HEK293T (cell line): ENCODE results near the gene ARHGEF28.

Source experiments
- CTCF ChIA-PET: fragments of 350-600 bp; formaldehyde crosslinking; extraction: SDS; loops from one replicate; lab custom pipeline; 2021; ENCODE audit warnings: antibody characterized with exemption, inconsistent platforms; lab: Yijun Ruan, JAX
- POLR2A ChIA-PET: fragments of 350-600 bp; formaldehyde crosslinking; extraction: SDS; loops from one replicate; lab custom pipeline; 2020; ENCODE audit warnings: antibody characterized with exemption, inconsistent platforms; lab: Yijun Ruan, JAX
- DNase-seq: peaks from one replicate; pipeline ENCODE4 v3.0.0; 2012; ENCODE audit warnings: mixed read lengths; ENCODE audit errors: extremely low spot score
- ARNT ChIP-seq: fragments of 450-650 bp; IDR thresholded peaks from 2 replicates; pipeline ENCODE4 v1.6.1; 2017; ENCODE audit warnings: mild to moderate bottlenecking
- BHLHE40 ChIP-seq: fragments of 450-650 bp; IDR thresholded peaks from 2 replicates; pipeline ENCODE4 v1.6.1; 2016; ENCODE audit warnings: mild to moderate bottlenecking, moderate library complexity, borderline replicate concordance
- CTBP1 ChIP-seq: fragments of 450-650 bp; IDR thresholded peaks from 2 replicates; pipeline ENCODE4 v1.6.1; 2016; ENCODE audit warnings: borderline replicate concordance
- ELF4 ChIP-seq: fragments of 450-650 bp; IDR thresholded peaks from 2 replicates; pipeline ENCODE4 v1.6.1; 2017; ENCODE audit warnings: antibody characterized with exemption
- FOXA1 ChIP-seq: fragments of 450-650 bp; IDR thresholded peaks from 2 replicates; pipeline ENCODE4 v1.6.1; 2016; ENCODE audit warnings: mild to moderate bottlenecking
- FOXK2 ChIP-seq: fragments of 450-650 bp; IDR thresholded peaks from 2 replicates; pipeline ENCODE4 v1.6.1; 2016; ENCODE audit warnings: mild to moderate bottlenecking
- FOXM1 ChIP-seq: fragments of 450-650 bp; IDR thresholded peaks from 2 replicates; pipeline ENCODE4 v1.6.1; 2017; ENCODE audit warnings: mild to moderate bottlenecking, borderline replicate concordance
- HDGF ChIP-seq: fragments of 450-650 bp; IDR thresholded peaks from 2 replicates; pipeline ENCODE4 v1.6.1; 2017; ENCODE audit warnings: antibody characterized with exemption, borderline replicate concordance
- L3MBTL2 ChIP-seq: fragments of 450-650 bp; conservative IDR thresholded peaks from 2 replicates; pipeline ENCODE4 v1.6.1; 2016; ENCODE audit warnings: mild to moderate bottlenecking
- LEF1 ChIP-seq: fragments of 450-650 bp; IDR thresholded peaks from 2 replicates; pipeline ENCODE4 v1.6.1; 2017; ENCODE audit warnings: mild to moderate bottlenecking, borderline replicate concordance
- NFRKB ChIP-seq: fragments of 450-650 bp; IDR thresholded peaks from 2 replicates; pipeline ENCODE4 v1.6.1; 2016; ENCODE audit warnings: mild to moderate bottlenecking, moderate library complexity
- SP1 ChIP-seq: fragments of 450-650 bp; IDR thresholded peaks from 2 replicates; pipeline ENCODE4 v1.6.1; 2017
- SUZ12 ChIP-seq: fragments of 450-650 bp; IDR thresholded peaks from 2 replicates; pipeline ENCODE4 v1.6.1; 2016; ENCODE audit warnings: mild to moderate bottlenecking
- TARDBP ChIP-seq: fragments of 450-650 bp; IDR thresholded peaks from 2 replicates; pipeline ENCODE4 v1.6.1; 2016
- ZNF384 ChIP-seq: fragments of 450-650 bp; IDR thresholded peaks from 2 replicates; pipeline ENCODE4 v1.6.1; 2016
- TF ChIP-seq, protein P1 (sequence below): fragments of 450-650 bp; IDR thresholded peaks from 2 replicates; pipeline ENCODE4 v1.6.1; 2016

The ARHGEF28 gene

GRCh38 chr5:73799401-73799972, 173.5 kb downstream of the ARHGEF28 start:
- DNase-seq = no peak
- CTCF ChIA-PET = no interaction called here
- TF ChIP-seq FOXA1 (no peak), FOXK2 (no peak), CTBP1 (no peak), L3MBTL2 (no peak), SUZ12 (no peak), NFRKB (no peak), SP1 (no peak), ARNT (no peak), HDGF (no peak), ZNF384 (no peak), LEF1 (no peak), ELF4 (no peak), BHLHE40 (no peak), TARDBP (no peak), FOXM1 (no peak)
- TF ChIP-seq, protein P1, sequence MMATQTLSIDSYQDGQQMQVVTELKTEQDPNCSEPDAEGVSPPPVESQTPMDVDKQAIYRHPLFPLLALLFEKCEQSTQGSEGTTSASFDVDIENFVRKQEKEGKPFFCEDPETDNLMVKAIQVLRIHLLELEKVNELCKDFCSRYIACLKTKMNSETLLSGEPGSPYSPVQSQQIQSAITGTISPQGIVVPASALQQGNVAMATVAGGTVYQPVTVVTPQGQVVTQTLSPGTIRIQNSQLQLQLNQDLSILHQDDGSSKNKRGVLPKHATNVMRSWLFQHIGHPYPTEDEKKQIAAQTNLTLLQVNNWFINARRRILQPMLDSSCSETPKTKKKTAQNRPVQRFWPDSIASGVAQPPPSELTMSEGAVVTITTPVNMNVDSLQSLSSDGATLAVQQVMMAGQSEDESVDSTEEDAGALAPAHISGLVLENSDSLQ = no peak
- POLR2A ChIA-PET = no interaction called here

DNA sequence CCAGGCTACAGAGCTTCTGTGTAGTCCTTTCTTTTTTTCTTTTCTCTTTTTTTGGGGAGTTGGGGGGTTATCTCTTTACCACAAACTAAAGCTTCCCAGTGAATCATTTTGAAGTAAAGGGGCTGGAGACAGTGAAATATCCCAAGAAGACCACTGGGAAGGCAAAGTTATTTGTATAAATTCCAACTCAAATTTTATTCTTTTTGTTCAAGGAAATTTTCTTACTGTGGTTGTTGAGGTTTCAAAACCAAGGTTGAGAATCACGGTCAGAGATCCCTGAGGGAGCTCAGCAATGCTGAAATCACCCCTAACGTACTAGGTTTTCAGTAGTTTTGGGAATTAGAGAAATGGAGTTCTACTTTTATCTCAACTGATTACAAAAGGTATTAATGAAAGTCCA, 175.7 kb downstream of the ARHGEF28 start:
- ChIA-PET CTCF (no interaction called here), POLR2A (no interaction called here)
- DNase-seq = no peak
- TF ChIP-seq BHLHE40 (no peak), ELF4 (no peak), FOXA1 (no peak), LEF1 (no peak), L3MBTL2 (no peak), ZNF384 (no peak), SP1 (no peak), TARDBP (no peak), CTBP1 (no peak), FOXM1 (no peak), HDGF (no peak), NFRKB (no peak), FOXK2 (no peak), SUZ12 (no peak), ARNT (no peak)
- TF ChIP-seq, protein P1 = no peak

DNA sequence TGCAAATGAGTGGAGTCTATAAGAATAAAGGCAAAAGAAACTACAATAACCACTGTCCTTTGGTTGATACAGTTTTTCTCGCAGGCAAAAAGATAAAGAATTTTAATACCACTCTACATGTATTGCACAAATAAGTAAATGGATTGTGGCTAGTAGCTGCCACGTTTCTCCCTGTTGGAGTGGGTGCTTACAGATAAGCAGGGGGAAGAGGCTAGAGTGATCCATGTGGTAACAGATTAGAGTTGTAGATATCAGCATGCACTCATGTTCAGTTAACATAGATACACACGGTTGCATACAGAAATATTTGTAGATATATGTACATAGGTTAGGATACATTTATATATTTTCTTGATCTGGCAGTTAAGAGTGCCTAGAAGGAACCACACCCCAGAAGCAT, 179.5 kb downstream of the ARHGEF28 start:
- POLR2A ChIA-PET = no interaction called here
- CTCF ChIA-PET = no interaction called here
- TF ChIP-seq HDGF = no peak
- no peak for TF ChIP-seq LEF1
- no peak for TF ChIP-seq FOXK2
- no peak for TF ChIP-seq ZNF384
- TF ChIP-seq CTBP1 = no peak
- no peak for TF ChIP-seq NFRKB
- no peak for TF ChIP-seq BHLHE40
- no peak for TF ChIP-seq TARDBP
- no peak for TF ChIP-seq FOXA1
- no peak for TF ChIP-seq ELF4
- TF ChIP-seq, protein P1 = no peak
- TF ChIP-seq SP1 = no peak
- no peak for TF ChIP-seq SUZ12
- DNase-seq = no peak

DNA sequence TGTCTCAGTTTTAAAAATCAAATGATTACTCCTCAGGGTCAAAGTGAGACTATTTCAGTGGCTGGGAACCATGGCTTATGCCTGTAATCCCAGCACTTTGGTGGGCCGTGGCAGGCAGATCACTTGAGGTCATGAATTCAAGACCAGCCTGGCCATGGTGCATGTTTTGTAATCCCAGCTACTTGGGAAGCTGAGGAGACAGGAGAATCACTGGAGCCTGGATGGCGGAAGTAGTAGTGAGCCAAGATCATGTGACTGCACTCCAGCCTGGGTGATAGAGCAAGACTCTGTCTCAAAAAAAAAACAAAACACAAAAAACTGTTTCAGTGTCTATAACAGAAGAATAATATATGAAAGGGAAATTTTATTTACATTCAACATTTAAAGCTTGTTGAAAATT, 182.9 kb downstream of the ARHGEF28 start:
- POLR2A ChIA-PET = no interaction called here
- DNase-seq = no peak
- CTCF ChIA-PET = no interaction called here

GRCh38 chr5:73810429-73810828, 184.4 kb downstream of the ARHGEF28 start:
- POLR2A ChIA-PET = no interaction called here

More for the DNA sequence above, 182.9 kb downstream of the ARHGEF28 start:
- TF ChIP-seq CTBP1 = no peak
- no peak for TF ChIP-seq SP1
- no peak for TF ChIP-seq SUZ12
- TF ChIP-seq NFRKB = no peak
- TF ChIP-seq TARDBP = no peak
- TF ChIP-seq FOXK2 = no peak
- TF ChIP-seq FOXM1 = no peak
- no peak for TF ChIP-seq FOXA1
- TF ChIP-seq, protein P1 = no peak
- TF ChIP-seq BHLHE40 = no peak
- no peak for TF ChIP-seq LEF1

More at GRCh38 chr5:73810429-73810828, 184.4 kb downstream of the ARHGEF28 start:
- CTCF ChIA-PET = no interaction called here
- TF ChIP-seq FOXA1 (no peak), BHLHE40 (no peak), TARDBP (no peak), ELF4 (no peak), ARNT (no peak), LEF1 (no peak), L3MBTL2 (no peak), FOXK2 (no peak), SP1 (no peak), CTBP1 (no peak)
- DNase-seq = no peak
